Panc1 (cell line): Measurements from ENCODE around the gene PLEKHD1. TPM values are rescaled to one million over a fixed set of nuclear protein-coding genes. Genes with fewer than 3 reads are reported as not detected.

Source experiments
- ATAC-seq: fragments of 200-7000 bp; cut with Tn5 transposase; 2 replicates; pipeline ENCODE4 v1.9.1; 2020; ENCODE audit warnings: mild to moderate bottlenecking, moderate library complexity
- BruUV-seq: library from RNA; stranded (reverse); fragments of 400-500 nt; replicated peaks from 2 replicates; lab custom pipeline; 2021; lab: Mats Ljungman, UMichigan
- CTCF ChIA-PET: fragments of 300-600 bp; sonication (Branson Sonifier 250); formaldehyde crosslinking; loops from one replicate; lab custom pipeline; 2022; ENCODE audit warnings: antibody characterized with exemption; lab: Charles Lee
- POLR2A ChIA-PET: fragments of 300-600 bp; sonication (Branson Sonifier 250); formaldehyde crosslinking; loops from one replicate; lab custom pipeline; 2022; ENCODE audit warnings: antibody characterized with exemption; lab: Charles Lee
- DNase-seq: peaks from one replicate; pipeline ENCODE4 v3.0.0-alpha.2; 2010; ENCODE audit warnings: low read depth, low spot score
- H3K27ac ChIP-seq: 2 replicates; pipeline ENCODE4 v1.5.1; 2011; ENCODE audit warnings: mild to moderate bottlenecking, low read length, inconsistent platforms
- H3K27me3 ChIP-seq: fragments of 200-500 bp; sonication (Bioruptor generic); 2 replicates; pipeline ENCODE4 v1.6.0; 2014; ENCODE audit warnings: low read length, inconsistent platforms; ENCODE audit not compliant: control insufficient read depth, insufficient read depth
- H3K36me3 ChIP-seq: fragments of 200-500 bp; sonication (Bioruptor generic); 2 replicates; pipeline ENCODE4 v1.5.1; 2014; ENCODE audit warnings: inconsistent platforms, mild to moderate bottlenecking, low read length, moderate library complexity; ENCODE audit not compliant: control insufficient read depth, insufficient read depth
- H3K4me1 ChIP-seq: 2 replicates; pipeline ENCODE4 v1.5.1; 2011; ENCODE audit warnings: inconsistent platforms, mild to moderate bottlenecking, low read length, moderate library complexity; ENCODE audit not compliant: control insufficient read depth, insufficient read depth
- H3K4me3 ChIP-seq, 2 experiments: 2 replicates each; pipeline ENCODE4 v1.5.1; 2011 to 2012; ENCODE audit warnings: low read depth in 2 of 2, low read length in 2 of 2, mild to moderate bottlenecking in 2 of 2, inconsistent platforms in 1 of 2, moderate library complexity in 1 of 2
- H3K9me3 ChIP-seq: fragments of 200-500 bp; sonication (Bioruptor generic); 2 replicates; pipeline ENCODE4 v1.5.1; 2014; ENCODE audit warnings: low read depth, mild to moderate bottlenecking, inconsistent platforms, low read length, moderate library complexity; ENCODE audit not compliant: control insufficient read depth, insufficient read depth
- CTCF ChIP-seq: fragments of 450-650 bp; IDR thresholded peaks from 2 replicates; pipeline ENCODE4 v1.5.1; 2017; ENCODE audit warnings: mild to moderate bottlenecking
- POLR2AphosphoS5 ChIP-seq: IDR thresholded peaks from 2 replicates; pipeline ENCODE4 v1.6.1; 2012; ENCODE audit warnings: mild to moderate bottlenecking, low read depth, low read length, moderate library complexity
- REST ChIP-seq, 2 experiments: IDR thresholded peaks; 2 replicates each; pipeline ENCODE4 v1.6.1; 2011 to 2012; ENCODE audit warnings: low read depth in 2 of 2, control low read depth in 1 of 2, low read length in 1 of 2, mild to moderate bottlenecking in 1 of 2, moderate library complexity in 1 of 2; ENCODE audit not compliant: insufficient read depth in 1 of 2
- SIN3A ChIP-seq: IDR thresholded peaks from 2 replicates; pipeline ENCODE4 v1.6.1; 2012; ENCODE audit warnings: low read depth, mild to moderate bottlenecking, low read length, moderate library complexity, borderline replicate concordance; ENCODE audit not compliant: insufficient read depth
- TCF7L2 ChIP-seq: IDR thresholded peaks from 2 replicates; pipeline ENCODE4 v1.6.1; 2011; ENCODE audit warnings: mild to moderate bottlenecking, low read depth, low read length, inconsistent platforms
- in situ Hi-C: cut with HindIII; loops from 2 replicates; pipeline ENCODE4 v1.10.0; 2016; ENCODE audit warnings: low sequenced_read_pairs, low pct_unique_long_range_greater_than_20kb
- intact Hi-C: fragments of 100-400 bp; cut with micrococcal nuclease; formaldehyde crosslinking; loops from one replicate; pipeline ENCODE4 v1.10.0; 2022; ENCODE audit not compliant: unreplicated experiment
- total RNA-seq: library from RNA; stranded (reverse); gene quantifications from one replicate; pipeline ENCODE4 v1.2.1, GENCODE V29; 2021; ENCODE audit not compliant: unreplicated experiment

The PLEKHD1 gene
- total RNA-seq, 1 experiment from 2014 or later: 0.08 TPM

- Histone ChIP-seq H3K9me3 (no peaks in the 10 kb centered on the region), H3K27me3 (no peaks in the 10 kb centered on the region), H3K27ac (no peak overlapping the region), H3K36me3 (no peaks in the 10 kb centered on the region), H3K4me1 (no peaks in the 10 kb centered on the region), H3K4me3 (no peak overlapping the region)
- DNase-seq (no peak), ATAC-seq (no peak)
- in situ Hi-C loops: no loop called here
- no TSS peak for BruUV-seq
- TF ChIP-seq SIN3A (no peak), TCF7L2 (no peak), POLR2AphosphoS5 (no peak), REST (IDR thresholded peaks at IDR 0.05; ENCODE audit: insufficient read depth in 1 of 2, low read depth in 2 of 2, low read length in 1 of 2) (no peak), CTCF (no peak)
- POLR2A ChIA-PET: interaction anchor here (0.7 kb wide), 1 partner anchor 115 kb away, joined by 4 read pairs; no protein-coding TSS in a partner anchor
- CTCF ChIA-PET: no interaction called here
- intact Hi-C loops: no loop called here
These were observed 48.2 kb downstream of the PLEKHD1 start for GRCh38 chr14:69532561-69533340.

GRCh38 chr14:69535230-69535848, 50.8 kb downstream of the PLEKHD1 start:
- H3K27me3 ChIP-seq: no peaks in the 10 kb centered on the region
- ChIA-PET CTCF (interaction anchor here (0.5 to 1.0 kb wide), 4 partner anchors 15 to 243 kb away, joined by 3 to 6 read pairs (median 4); partner anchors contain the start of gene CCDC177), POLR2A (no interaction called here)
- H3K36me3 ChIP-seq: no peaks in the 10 kb centered on the region
- TF ChIP-seq POLR2AphosphoS5 (no peak), CTCF (peak; percentile 83)
- in situ Hi-C loops (no loop called here), intact Hi-C loops (loop anchor here (5.0 kb wide), 1 partner anchor 37 kb away; the partner anchor contains the start of gene CCDC177)
- DNase-seq (no peak), ATAC-seq (peak; percentile 87)
- no peak overlapping the region for H3K4me3 ChIP-seq
- BruUV-seq: no TSS peak
- H3K9me3 ChIP-seq: no peaks in the 10 kb centered on the region
- no peak overlapping the region for H3K27ac ChIP-seq
- H3K4me1 ChIP-seq: no peaks in the 10 kb centered on the region
